GM12878 (cell line): ENCODE results near the gene SOX10.

Experiments
- POLR2A ChIP-seq: IDR thresholded peaks from 2 replicates; pipeline ENCODE4 v1.6.1; 2011; ENCODE audit warnings: low read depth, mild to moderate bottlenecking, low read length
- POLR2AphosphoS5 ChIP-seq: IDR thresholded peaks from 2 replicates; pipeline ENCODE4 v1.6.1; 2011; ENCODE audit warnings: mild to moderate bottlenecking, low read length, inconsistent platforms

DNA sequence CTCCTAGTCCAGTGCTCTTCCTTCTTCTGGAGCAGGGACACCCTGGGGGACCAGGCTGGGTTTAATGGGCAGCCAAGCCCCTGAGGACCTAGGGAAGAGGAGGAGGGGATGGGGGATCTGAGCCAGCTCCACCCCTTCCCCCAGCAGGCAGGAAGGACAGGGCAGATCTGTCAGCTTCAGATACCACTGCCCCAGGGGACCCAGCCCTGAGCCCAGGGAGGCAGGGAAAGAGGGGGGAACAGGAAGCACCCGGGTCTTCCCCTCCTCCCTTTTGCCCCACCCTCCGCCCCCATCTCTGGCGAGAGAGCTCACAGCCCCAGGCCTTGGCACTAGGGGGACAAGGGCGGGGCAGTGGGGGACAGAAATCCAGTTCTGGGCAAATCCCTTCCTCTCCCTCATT is 11.7 kb upstream of the SOX10 start:
- TF ChIP-seq POLR2AphosphoS5 (no peak), POLR2A (no peak)
